GM12878 (cell line): ENCODE data around the gene APCS. TPM values are rescaled to one million over a fixed set of nuclear protein-coding genes. Genes with fewer than 3 reads are reported as not detected.

Source experiments
- ATAC-seq: fragments of 200-7000 bp; cut with Tn5 transposase; 3 replicates; pipeline ENCODE4 v1.9.1; 2020; ENCODE audit warnings: mild to moderate bottlenecking, moderate library complexity
- BruUV-seq: library from RNA; stranded (reverse); fragments of 400-500 nt; replicated peaks from 2 replicates; lab custom pipeline; 2021; lab: Mats Ljungman, UMichigan
- CTCF ChIA-PET: fragments of 300-600 bp; sonication (Branson Sonifier 250); formaldehyde crosslinking; extraction: SDS; loops from one replicate; lab custom pipeline; 2021; ENCODE audit warnings: inconsistent platforms; lab: Yijun Ruan, JAX
- POLR2A ChIA-PET: fragments of 350-600 bp; formaldehyde crosslinking; extraction: SDS; loops from one replicate; lab custom pipeline; 2021; ENCODE audit warnings: inconsistent platforms; lab: Charles Lee
- RAD21 ChIA-PET: fragments of 300-600 bp; sonication (Branson Sonifier 250); formaldehyde crosslinking; loops from one replicate; lab custom pipeline; 2023; ENCODE audit warnings: antibody characterized with exemption; ENCODE audit not compliant: unreplicated experiment; lab: Charles Lee
- SMC1A ChIA-PET: fragments of 300-600 bp; sonication (Branson Sonifier 250); formaldehyde crosslinking; loops from one replicate; lab custom pipeline; 2023; ENCODE audit not compliant: unreplicated experiment, uncharacterized antibody; lab: Charles Lee
- DNase-seq: peaks from one replicate; pipeline ENCODE4 v3.0.0-alpha.2; 2011; ENCODE audit warnings: low read depth, low spot score
- FAIRE-seq: peaks from 3 replicates; lab custom pipeline; 2011; peaks lifted over from hg19 to GRCh38; lab: Jason Lieb, UNC
- H2AFZ ChIP-seq: 2 replicates; pipeline ENCODE4 v1.6.0; 2011; ENCODE audit warnings: low read depth, low read length, control low read depth; ENCODE audit not compliant: control insufficient read depth
- H3K27ac ChIP-seq: 2 replicates; pipeline ENCODE4 v1.5.1; 2011; ENCODE audit warnings: control low read depth; ENCODE audit not compliant: control insufficient read depth, insufficient read depth
- H3K27me3 ChIP-seq, 2 experiments: replicated peaks in 1 of 2; 2 replicates each; pipeline versions ENCODE4 v1.6.0 to v1.6.1; 2011; ENCODE audit warnings: low read length in 1 of 2; ENCODE audit not compliant: control insufficient read depth in 2 of 2, insufficient read depth in 2 of 2
- H3K36me3 ChIP-seq, 2 experiments: 2 replicates each; pipeline ENCODE4 v1.5.1; 2011; ENCODE audit warnings: low read length in 1 of 2; ENCODE audit not compliant: control insufficient read depth in 2 of 2, insufficient read depth in 2 of 2
- H3K4me1 ChIP-seq: 2 replicates; pipeline ENCODE4 v1.6.1; 2011; ENCODE audit warnings: mild to moderate bottlenecking, low read length, moderate library complexity, mixed read lengths; ENCODE audit not compliant: control insufficient read depth, insufficient read depth
- H3K4me2 ChIP-seq: 2 replicates; pipeline ENCODE4 v1.6.0; 2011; ENCODE audit warnings: control low read depth; ENCODE audit not compliant: control insufficient read depth, insufficient read depth
- H3K4me3 ChIP-seq: fragments of 200-600 bp; sonication (generic); 2 replicates; pipeline ENCODE4 v1.5.1; 2016
- H3K79me2 ChIP-seq: 2 replicates; pipeline ENCODE4 v1.6.0; 2011; ENCODE audit warnings: low read length; ENCODE audit not compliant: control insufficient read depth, insufficient read depth
- H3K9ac ChIP-seq: 2 replicates; pipeline ENCODE4 v1.8.0; 2011; ENCODE audit warnings: low read length, control low read depth, mixed read lengths; ENCODE audit not compliant: control insufficient read depth, insufficient read depth
- H3K9me3 ChIP-seq: replicated peaks from 3 replicates; pipeline ENCODE4 v1.5.1; 2011; ENCODE audit warnings: mild to moderate bottlenecking, low read length; ENCODE audit not compliant: control insufficient read depth, insufficient read depth
- H4K20me1 ChIP-seq: 2 replicates; pipeline ENCODE4 v1.6.0; 2011; ENCODE audit not compliant: control insufficient read depth, insufficient read depth
- CBFB ChIP-seq: IDR thresholded peaks from 2 replicates; pipeline ENCODE4 v1.6.1; 2016; ENCODE audit warnings: antibody characterized with exemption, low read depth
- REST ChIP-seq: IDR thresholded peaks from 2 replicates; pipeline ENCODE4 v1.6.1; 2012; ENCODE audit warnings: mild to moderate bottlenecking, low read depth, low read length
- SREBF1 ChIP-seq: IDR thresholded peaks from 2 replicates; pipeline ENCODE4 v1.6.1; 2012; ENCODE audit warnings: mild to moderate bottlenecking, low read length
- USF2 ChIP-seq: IDR thresholded peaks from 2 replicates; pipeline ENCODE4 v1.6.1; 2011; ENCODE audit warnings: low read depth, low read length, improper control_type of control experiment, borderline replicate concordance
- ZBTB33 ChIP-seq: fragments of 450-650 bp; IDR thresholded peaks from 2 replicates; pipeline ENCODE4 v1.6.1; 2017; ENCODE audit warnings: mild to moderate bottlenecking
- ZBTB4 ChIP-seq: fragments of 450-650 bp; formaldehyde crosslinking; IDR thresholded peaks from 2 replicates; pipeline ENCODE4 v1.4.0; 2022; ENCODE audit warnings: mild to moderate bottlenecking, moderate library complexity
- WGBS: methylation state at CpG from one replicate; pipeline ENCODE4 v1.1.6; 2016; ENCODE audit warnings: low lambda C conversion rate; ENCODE audit not compliant: insufficient replicate concordance, insufficient coverage; ENCODE audit errors: missing lambda C conversion rate; 5-methylcytosine and 5-hydroxymethylcytosine counted together
- in situ Hi-C: fragments of 300-500 bp; cut with MboI; formaldehyde crosslinking; loops from 9 replicates; pipeline ENCODE4 v1.14.3; 2018; ENCODE audit warnings: mixed read lengths
- intact Hi-C: fragments of 100-400 bp; cut with micrococcal nuclease; formaldehyde crosslinking; loops from one replicate; pipeline ENCODE4 v1.14.2; 2022; ENCODE audit not compliant: unreplicated experiment
- polyA plus RNA-seq, 11 experiments: library from polyadenylated mRNA; depleted of rRNA in 4 of 11; unstranded in 6 of 11; stranded (reverse) in 5 of 11; fragments of >200 nt; fragmentation: Nextera tagmentation in 4 of 11; fragmentation: Illumina TruSeq in 1 of 11; extraction: Ambion mirVana in 4 of 11; extraction: Trizol in 1 of 11; gene quantifications; 1 replicate in 1 of 11; 2 replicates in 10 of 11; pipeline versions ENCODE4 v1.2.1 to v1.2.3, GENCODE V29; 2011 to 2016; ENCODE audit warnings: inconsistent platforms in 2 of 11, missing spikeins in 2 of 11, low read depth in 1 of 11
- total RNA-seq, 4 experiments: library from RNA; depleted of rRNA in 3 of 4; stranded (reverse); fragments of >200 nt in 3 of 4; fragmentation: Illumina TruSeq in 1 of 4; extraction: Trizol in 1 of 4; gene quantifications; 2 replicates each; pipeline versions ENCODE4 v1.2.1 to v1.2.3, GENCODE V29; 2013 to 2021

Gene APCS
- total and polyA plus RNA-seq, 10 of the 15 experiments (the other 5 are each of a cell fraction or from before 2014, with no cell fraction given) = 0.23 TPM; not detected in 9

GRCh38 chr1:159580340-159580739 lies 7.3 kb upstream of the APCS start:
- WGBS = 0% methylated on average over 3 of the region's 3 CpGs
- ChIA-PET CTCF (no interaction called here), RAD21 (no interaction called here), SMC1A (interaction anchor here (1.1 kb wide), 1 partner anchor 10 kb away, joined by 3 read pairs; no protein-coding TSS in a partner anchor), POLR2A (no interaction called here)
- Histone ChIP-seq H3K4me3 (no peak overlapping the region), H3K9ac (no peak overlapping the region), H3K9me3 (no peaks in the 10 kb centered on the region), H4K20me1 (no peaks in the 10 kb centered on the region), H3K27me3 (no peaks in the 10 kb centered on the region), H2AFZ (no peak overlapping the region), H3K4me2 (no peak overlapping the region), H3K4me1 (no peaks in the 10 kb centered on the region), H3K79me2 (no peaks in the 10 kb centered on the region), H3K27ac (no peak overlapping the region), H3K36me3 (no peaks in the 10 kb centered on the region)
- intact Hi-C loops (no loop called here), in situ Hi-C loops (no loop called here)
- BruUV-seq = no TSS peak
- TF ChIP-seq SREBF1 = no peak
- TF ChIP-seq REST = no peak
- no peak for TF ChIP-seq USF2
- TF ChIP-seq ZBTB33 = no peak
- TF ChIP-seq ZBTB4 (CRISPR knock-in tag) = no peak
- TF ChIP-seq CBFB = no peak
- ATAC-seq (peak; percentile 23; the same call in 1 of the 3 replicates), FAIRE-seq (no peak), DNase-seq (no peak)
